NCI-H1930 (cell line): ENCODE measurements around the gene MAML3.

Experiments used
- DNase-seq, 2 experiments: peaks; one replicate each; lab custom pipeline; 2025; lab: John Stamatoyannopoulos, UW

Gene MAML3

DNA sequence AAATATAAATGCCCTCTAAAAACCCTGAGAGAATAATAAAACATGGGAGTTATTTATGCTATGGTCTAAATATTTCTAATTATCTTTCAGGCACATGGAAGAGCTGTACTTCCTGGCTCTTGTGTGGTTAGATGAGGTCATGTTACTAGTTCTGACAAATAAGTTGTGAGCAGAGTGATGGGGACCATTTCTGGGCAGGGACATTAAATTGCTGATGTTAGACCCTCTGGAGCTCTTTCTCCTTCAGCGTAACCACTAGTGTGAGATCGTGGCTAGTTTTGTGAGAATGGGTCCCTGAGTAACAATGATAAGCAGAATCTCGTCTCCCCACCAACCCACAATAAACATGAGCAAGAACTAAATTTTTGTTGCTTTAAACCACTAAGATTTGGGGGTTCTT is 108.0 kb downstream of the MAML3 start:
- no peak for DNase-seq

DNA sequence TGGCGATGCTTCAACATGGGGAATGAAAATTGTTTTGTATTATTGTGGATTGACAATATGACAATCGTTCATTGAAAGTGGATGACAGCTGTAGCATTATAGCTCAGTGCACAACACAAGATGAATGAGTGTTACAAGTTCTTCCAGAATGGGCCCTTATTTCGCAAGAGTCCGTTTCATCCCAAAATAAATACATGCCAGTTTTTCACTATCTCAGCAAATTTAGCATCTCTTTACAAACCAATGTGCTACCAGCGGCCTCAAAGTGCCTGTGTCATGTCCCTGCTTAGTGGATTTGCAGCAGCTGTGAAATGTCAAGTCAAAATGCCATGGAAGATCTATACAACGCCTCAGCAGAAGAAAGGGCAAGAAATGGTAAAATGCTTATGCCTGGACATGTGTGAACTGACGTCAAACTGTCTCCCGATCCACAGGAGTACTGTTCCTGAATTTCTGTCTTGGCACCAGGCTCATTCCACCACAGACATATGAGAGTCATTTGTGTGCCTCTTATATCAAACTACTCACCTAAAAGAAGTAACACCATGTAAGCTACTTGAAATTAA is 109.6 kb downstream of the MAML3 start:
- no peak for DNase-seq

- DNase-seq: no peak
Measured at GRCh38 chr4:140042634-140043033, 111.3 kb downstream of the MAML3 start.

DNA sequence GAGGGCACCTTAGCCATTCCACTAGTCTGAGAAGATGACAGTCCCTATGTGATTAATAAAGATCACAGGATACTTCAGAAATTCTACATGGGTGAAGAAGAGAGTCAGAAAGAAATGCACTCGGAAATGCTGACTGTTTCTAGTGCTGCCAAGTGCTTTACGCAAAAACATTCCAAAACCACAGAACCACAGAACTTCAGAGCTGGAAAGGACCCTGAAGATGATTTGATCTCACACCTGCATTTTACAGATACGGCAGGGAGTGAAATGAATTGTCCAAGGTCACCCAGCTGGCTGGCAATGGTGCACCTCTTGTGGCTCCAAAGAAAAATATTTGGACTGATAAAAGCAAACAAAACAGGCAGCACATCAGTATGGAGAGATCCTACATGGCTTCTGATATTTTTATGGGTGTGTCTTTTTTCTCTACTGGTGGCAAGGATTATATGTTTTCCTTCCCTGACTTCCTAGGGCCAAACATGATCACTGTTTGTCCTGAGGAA is 115.9 kb downstream of the MAML3 start:
- DNase-seq: no peak

DNA sequence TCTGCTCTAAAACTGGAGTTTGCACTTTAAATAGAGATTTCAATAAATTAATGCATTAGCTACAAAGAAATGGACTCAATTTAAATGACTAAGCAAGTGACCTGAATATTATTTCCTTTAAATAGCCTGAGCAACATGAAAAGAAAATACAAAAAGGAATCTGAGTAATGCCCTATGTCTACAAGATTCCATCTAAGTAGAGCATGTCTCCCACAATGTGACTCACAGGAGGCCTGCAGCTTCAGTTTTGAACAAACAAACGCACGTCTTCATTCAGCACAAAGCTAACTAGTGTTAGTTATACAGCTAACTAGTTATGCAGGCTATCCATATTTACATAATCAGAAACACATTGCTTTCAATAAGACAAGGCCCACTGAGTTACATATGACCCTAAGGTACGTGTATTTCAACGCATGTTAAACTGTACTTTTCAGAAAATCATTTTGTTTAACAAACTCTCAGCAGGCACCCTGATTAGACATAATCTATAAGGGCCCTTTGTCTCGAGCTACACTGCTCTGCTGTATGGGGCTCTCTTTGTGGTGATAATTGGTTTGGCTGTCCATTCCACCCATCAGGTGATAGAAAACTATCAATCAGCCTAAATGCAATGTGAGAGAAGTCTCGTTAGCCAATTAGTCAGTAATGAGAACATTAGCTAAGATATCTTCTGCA is 116.5 kb downstream of the MAML3 start:
- DNase-seq: peak; percentile 17 to 39

DNA sequence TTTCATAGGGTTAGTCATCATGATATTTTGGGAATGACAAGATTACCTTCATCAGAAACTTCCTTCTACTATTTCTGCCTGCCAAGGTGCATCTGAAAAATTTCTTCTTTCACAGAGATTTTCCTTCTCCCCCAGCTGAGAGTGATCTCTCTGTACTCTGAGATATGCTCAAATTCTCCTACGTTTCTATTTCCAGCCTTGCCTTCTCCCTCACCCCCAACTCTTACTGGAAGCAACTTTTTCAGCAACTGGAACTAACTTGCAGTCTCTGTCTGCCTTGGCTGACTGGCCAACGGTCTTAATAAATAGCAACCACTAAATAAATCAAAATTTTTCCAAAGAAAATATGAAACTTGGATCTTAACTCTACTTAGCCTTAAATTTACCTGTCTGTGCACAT is 122.3 kb downstream of the MAML3 start:
- no peak for DNase-seq

- no peak for DNase-seq
Measured at GRCh38 chr4:140031061-140031460, 122.9 kb downstream of the MAML3 start.

- DNase-seq: no peak
Measured at GRCh38 chr4:140028676-140029517, 125.1 kb downstream of the MAML3 start.

DNA sequence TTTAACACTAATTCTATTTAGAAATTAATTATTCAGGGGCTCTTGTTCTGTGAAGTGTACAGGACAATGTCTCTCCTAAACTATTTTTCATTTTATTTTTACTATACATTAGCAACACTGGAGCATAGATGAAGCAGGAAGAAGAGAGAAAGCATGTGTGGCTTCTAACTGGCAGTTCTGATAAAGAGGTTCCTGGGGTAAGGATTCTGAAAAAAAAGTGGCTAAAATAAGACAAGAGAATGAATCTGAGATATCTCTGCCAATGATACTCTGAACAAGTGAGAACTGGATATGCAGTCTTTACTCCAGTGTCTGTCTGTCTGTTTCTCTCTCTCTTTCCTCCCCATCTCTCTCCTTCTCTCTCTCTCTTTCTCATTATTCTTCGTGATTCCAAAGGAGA is 125.9 kb downstream of the MAML3 start:
- DNase-seq: no peak

DNA sequence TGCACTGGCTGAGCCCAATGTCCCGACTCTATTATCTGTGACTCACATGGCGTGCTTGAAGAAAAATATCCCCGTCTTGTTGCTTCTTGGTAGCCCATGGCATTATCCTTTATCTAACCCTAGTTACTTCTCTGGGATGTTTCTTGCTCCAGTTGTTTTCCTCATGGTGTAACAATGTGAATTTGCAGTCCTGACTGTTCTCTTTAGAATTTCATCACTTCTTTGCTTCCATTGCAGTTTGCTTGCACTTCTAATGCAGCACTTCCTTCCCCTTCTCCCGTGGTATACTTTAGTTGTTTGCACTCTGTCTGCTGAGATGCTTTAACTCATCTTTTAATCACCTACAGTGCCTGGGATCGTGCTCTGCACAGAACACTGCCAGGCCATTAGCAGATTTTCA is 126.9 kb downstream of the MAML3 start:
- no peak for DNase-seq

- no peak for DNase-seq
Measured at GRCh38 chr4:140025470-140025869, 128.5 kb downstream of the MAML3 start.

- no peak for DNase-seq
Measured at GRCh38 chr4:140020457-140021361, 133.3 kb downstream of the MAML3 start.

- peak; percentile 78 to 81 for DNase-seq
Measured at GRCh38 chr4:140019619-140020347, 134.2 kb downstream of the MAML3 start.

DNA sequence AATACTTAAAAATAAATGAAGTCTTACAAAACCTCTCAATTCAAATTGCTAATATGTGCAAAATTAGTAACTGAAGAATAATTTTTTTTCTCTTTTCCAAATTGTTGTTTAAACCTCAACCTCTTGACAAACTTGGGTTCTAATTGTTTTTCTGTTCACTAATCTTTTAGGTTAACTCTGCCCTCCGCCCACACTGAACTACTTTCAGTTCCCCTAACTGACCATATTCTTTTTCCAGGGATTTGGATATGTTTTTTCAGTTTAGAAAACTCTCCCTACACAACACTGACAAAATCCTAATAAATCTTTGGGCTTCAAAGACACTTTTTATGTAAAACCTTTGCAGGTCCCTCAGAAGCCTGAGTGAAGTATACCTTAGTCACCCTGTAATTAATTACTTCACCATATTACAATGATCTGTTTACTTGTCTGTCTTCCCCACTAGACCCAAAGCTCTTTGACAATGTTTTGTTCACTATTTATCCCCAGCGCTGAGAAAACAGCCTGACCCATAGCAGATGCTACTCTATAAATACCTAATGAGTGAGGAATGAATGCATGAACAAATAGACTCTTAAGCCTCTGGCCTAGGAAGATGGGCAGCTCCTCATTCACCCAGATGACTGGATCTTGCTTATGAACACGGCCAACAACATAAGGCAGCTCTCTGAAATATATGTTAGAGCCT is 134.9 kb downstream of the MAML3 start:
- DNase-seq: peak; percentile 90 to 93

- no peak for DNase-seq
Measured at GRCh38 chr4:140014284-140014683, 139.7 kb downstream of the MAML3 start.

GRCh38 chr4:140012688-140013486 is 141.1 kb downstream of the MAML3 start:
- DNase-seq: no peak

GRCh38 chr4:140005699-140006098 is 148.3 kb downstream of the MAML3 start:
- DNase-seq: peak; percentile 44

DNA sequence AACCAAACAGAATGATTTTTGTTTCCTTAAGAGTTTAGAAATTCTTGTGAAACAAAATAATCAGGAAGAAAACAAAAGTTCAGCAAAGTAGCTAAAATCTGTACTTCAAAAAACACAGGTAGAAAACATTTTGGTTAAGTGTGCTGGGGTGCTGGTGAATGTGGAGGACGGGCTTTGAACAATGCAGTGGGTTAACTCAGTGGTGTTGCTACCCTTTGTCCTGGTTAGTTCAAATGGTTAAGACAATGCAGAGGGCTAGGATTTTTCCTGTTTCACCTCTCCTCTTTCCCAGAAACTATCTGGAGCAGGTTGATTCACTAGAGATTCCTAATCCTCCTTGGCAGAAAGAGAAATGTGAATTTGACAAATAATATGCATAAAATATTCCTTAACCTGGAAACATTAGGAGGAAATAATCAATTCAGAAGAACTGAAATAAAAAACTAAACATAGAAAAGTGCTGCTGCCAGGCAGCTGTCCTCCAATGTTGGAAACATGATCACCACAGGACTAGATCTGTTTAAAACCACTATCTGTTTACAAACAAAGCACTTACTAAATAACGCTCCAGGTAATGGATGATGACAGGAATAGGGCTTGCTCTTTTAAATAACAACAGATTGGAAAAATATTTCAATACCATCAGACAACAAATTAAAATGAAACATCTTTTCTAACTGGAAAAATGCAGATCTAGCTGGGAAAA is 148.9 kb downstream of the MAML3 start:
- DNase-seq: peak; percentile 17 to 25

- peak in 1 of 2 experiments; percentile 51 for DNase-seq
Measured at GRCh38 chr4:140004549-140004895, 149.5 kb downstream of the MAML3 start.
